ENCODE measurements around the gene CTSC.
"Not testable (repeated sequence)": the region's sequence is repeated elsewhere in the genome, so short reads cannot be mapped to it uniquely, and the experiment has no call there.

Gene CTSC

DNA sequence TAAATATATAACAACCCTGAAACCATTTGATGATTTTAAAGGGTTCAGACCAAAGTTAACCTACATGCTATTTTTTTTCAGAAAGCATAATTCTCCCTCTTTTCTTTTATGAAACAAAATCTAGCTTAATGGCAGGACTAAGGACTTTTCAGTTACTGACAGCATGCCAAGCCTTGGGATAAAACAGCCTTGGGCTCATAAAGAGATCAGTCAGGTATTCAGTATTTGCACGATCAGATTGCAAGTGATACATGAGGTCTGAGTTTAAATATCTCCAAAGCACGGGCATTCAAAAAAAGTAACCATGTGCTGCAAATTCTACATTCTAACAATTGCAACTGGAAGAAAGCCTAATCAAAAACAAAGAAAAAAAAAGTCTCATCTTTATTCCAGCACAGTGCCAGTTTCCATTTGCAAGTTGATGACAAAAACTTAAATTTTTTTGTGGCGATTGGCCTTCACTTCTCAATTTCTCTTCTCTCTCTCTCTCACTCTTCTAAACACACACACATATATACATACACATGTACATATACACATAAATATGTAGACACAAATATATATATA is 60.1 kb downstream of the CTSC start:
- DNase-seq, result no peak

DNA sequence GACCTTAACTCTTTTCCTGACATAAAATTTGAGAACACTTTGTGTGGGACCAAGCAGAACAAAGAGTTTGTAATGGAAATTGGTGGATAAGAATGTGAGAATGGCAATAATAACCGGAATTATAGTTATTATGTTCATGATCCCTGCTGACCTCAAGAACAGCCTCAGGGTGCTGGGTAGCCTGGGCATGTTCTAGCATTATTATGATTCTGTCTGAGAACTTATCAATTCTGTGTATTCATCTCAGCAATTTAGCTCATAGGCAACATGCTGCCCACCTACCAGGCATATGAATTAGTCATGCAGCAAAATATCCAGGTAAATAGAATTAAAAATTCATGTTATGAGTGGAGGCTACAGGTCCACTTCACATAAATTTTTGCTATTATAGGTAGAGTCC is 61.9 kb downstream of the CTSC start:
- no peak for DNase-seq

DNA sequence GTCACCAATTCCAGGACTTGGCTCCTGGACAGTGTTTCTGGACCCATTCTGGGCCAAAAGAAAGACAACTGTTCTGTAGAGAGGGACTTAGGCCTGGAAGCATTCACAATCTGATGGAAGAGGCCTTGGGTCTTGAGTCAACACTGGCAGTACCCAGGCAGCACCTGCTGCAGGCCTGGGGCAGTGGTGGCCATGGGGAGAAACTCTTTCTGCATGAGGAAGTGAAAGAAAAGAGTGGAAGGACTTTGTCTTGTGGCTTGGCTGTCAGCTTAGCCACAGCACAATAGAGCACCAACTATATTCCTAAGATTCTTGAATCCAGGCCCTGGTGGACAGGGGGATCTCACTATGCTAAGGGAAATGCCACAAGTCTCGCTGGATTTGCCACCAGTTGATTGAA is 70.6 kb downstream of the CTSC start:
- no peak for DNase-seq

DNA sequence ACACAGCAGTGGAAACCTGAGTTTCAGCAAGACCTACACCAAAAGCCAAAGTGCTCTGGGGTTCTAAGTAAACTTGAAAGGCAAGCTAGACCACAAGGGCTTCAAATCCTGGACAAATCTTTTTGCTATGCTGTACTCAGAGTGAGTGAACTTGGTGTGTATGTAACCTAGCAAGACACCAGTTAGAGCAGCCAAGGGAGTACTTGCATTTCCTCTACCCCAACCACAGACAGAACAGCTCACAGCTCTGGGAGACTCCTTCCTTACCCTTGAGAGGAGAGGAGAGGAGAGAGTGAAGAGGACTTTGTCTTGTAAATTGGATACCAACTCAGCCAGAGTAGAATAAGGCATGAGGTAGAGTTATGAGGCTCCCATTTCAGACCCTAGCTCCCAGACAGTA is 71.4 kb downstream of the CTSC start:
- DNase-seq, result no peak

DNA sequence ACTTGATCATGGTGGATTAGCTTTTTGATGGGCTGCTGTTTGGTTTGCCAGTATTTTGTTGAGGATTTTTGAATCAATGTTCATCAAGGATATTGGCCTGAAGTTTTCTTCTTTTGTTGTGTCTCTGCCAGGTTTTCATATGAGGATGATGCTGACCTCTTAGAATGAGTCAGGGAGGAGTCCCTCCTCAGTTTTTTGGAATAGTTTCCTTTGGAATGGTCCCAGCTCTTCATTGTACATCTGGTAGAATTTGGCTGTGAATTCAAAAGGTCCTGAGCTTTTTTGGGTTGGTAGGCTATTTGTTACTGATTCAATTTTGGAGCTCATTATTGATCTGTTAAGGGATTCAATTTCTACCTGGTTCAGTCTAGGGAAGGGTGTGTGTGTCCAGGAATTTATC is 78.1 kb downstream of the CTSC start:
- DNase-seq, result no peak

DNA sequence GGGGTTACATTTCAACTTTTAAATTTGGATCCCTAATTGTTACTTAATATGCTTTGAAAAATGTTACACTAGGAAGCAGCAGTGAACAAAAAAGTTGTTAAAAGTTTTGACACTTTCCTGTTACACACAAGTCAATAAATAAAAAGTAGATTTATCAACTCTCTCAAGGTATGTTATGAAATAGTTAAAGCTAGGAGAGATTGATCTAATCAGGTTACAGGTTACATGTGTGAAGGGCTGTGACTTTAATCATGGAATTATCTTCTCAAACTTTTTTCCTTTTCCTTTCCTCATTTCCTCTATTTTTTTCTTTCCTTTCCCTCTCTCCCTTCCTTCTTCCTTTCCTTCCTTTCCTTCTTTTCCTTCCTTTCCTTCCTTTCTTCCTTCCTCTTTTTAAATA is 85.3 kb downstream of the CTSC start:
- no peak for DNase-seq

DNA sequence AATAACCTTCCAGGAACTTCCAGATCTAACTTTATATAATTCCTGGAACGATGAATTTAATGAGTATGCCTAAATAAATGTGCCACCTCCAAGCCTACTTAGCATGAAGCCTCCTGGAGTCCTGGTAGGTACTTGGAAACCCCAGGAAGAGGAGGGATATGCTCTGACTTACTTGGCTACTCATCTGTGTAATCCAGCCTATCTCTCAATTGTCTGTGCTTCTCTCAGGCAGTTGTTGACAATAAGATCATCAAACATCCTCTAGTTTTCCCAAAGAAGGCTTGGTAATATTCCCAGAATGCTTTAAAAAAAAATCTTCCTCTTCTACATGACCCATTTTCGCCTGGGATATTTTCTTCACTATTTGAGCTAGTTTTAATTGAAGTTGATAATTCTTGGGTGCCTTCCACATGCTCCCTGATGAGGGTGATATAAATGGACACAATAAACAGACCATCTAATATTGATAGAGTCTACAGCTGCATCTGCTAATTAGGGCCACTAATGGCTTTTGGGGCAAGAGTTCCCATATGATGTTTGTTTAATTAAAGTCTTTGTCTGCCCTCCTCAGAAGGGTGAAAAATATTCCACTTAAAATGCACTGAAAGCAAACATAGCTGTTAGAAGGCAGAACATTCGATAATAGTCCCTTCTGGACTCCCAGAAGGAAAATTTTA is 86.8 kb downstream of the CTSC start:
- DNase-seq, result no peak

DNA sequence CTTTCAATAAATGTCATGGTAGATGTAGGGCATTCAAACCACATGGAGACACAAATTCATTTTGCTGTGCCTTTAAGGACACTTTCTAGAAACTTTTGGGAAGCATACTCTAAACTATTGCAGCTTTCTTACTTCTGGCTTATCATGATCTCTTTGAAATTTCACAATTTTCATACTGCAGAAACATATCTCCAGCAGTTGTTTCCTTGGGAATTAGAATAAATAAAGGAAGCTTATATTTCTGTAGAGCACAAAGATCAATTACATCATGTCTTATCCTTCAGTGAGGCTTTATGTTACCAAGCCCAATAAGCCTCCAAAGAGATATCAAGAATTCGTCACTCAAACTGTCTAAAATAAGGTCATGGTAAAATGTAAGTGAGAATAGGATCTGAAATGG is 87.8 kb downstream of the CTSC start:
- DNase-seq, result no peak

DNA sequence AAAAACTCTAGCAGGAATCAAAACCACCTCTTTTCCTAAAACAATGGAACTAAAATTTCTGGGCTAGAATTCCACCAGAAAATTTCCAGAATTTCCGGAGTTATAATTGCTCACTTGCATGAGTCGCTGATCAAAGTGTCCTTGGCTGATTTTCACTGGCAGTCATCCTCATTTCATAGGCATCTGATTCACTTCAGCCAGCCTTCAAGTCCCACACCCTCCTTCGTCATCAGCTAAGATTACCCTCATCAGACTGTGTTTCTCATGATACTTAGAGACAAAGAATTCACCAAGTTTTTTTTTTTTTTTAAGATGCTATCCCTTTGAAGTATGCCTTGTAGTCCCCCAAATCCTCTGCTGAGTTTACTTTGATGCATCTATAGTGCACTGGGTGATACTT is 90.8 kb downstream of the CTSC start:
- DNase-seq, result no peak

DNA sequence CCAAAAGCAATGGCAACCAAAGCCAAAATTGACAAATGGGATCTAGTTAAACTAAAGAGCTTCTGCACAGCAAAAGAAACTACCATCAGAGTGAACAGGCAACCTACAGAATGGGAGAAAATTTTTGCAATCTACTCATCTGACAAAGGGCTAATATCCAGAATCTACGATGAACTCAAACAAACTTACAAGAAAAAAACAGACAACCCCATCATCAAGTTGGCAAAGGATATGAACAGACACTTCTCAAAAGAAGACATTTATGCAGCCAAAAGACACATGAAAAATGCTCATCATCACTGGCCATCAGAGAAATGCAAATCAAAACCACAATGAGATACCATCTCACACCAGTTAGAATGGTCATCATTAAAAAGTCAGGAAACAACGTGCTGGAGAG is 92.0 kb downstream of the CTSC start:
- not testable (repeated sequence) for DNase-seq

All from right forelimb (tissue), 1 donor.